ENCODE measurements around the gene C3orf33. TPM values are rescaled to one million over a fixed set of nuclear protein-coding genes. Genes with fewer than 3 reads are reported as not detected.

The C3orf33 gene
- total RNA-seq, 4 donors from 2014 or later, result 0.59 to 2.6 (median 2.0) TPM

DNA sequence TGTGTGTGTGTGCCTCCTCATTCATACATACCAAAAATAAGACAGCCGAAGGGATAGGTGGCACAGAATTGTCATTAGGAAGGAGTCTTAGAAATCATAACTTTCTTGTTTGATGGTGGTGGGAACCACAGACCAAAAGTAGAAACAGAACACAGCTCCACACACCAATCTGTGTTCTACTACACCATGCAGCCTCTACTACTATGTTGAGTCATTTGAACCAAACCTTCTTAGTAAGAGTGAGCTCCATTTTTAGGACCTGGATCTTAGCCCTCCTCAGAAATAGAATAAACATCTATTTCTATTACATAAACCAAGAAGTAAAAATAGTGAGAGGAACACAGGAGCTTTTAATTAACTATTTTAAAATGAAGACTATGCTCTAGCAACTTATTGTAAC is 33.3 kb downstream of the C3orf33 start:
- no peak for DNase-seq (ENCODE audit: low spot score in 2 of 2)
- WGBS, 2 donors, result 93% methylated on average over 1 of the region's 1 CpG
- no peak for TF ChIP-seq POLR2A (IDR thresholded peaks at IDR 0.05)
- TF ChIP-seq, protein P1, sequence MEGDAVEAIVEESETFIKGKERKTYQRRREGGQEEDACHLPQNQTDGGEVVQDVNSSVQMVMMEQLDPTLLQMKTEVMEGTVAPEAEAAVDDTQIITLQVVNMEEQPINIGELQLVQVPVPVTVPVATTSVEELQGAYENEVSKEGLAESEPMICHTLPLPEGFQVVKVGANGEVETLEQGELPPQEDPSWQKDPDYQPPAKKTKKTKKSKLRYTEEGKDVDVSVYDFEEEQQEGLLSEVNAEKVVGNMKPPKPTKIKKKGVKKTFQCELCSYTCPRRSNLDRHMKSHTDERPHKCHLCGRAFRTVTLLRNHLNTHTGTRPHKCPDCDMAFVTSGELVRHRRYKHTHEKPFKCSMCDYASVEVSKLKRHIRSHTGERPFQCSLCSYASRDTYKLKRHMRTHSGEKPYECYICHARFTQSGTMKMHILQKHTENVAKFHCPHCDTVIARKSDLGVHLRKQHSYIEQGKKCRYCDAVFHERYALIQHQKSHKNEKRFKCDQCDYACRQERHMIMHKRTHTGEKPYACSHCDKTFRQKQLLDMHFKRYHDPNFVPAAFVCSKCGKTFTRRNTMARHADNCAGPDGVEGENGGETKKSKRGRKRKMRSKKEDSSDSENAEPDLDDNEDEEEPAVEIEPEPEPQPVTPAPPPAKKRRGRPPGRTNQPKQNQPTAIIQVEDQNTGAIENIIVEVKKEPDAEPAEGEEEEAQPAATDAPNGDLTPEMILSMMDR (IDR thresholded peaks at IDR 0.05), result no peak
- no peak overlapping the region for H3K4me3 ChIP-seq (ENCODE audit: low read depth, poor library complexity, severe bottlenecking)
- intact Hi-C loops (cut with DNase I; ENCODE audit: low total_unique reads), result no loop called here

DNA sequence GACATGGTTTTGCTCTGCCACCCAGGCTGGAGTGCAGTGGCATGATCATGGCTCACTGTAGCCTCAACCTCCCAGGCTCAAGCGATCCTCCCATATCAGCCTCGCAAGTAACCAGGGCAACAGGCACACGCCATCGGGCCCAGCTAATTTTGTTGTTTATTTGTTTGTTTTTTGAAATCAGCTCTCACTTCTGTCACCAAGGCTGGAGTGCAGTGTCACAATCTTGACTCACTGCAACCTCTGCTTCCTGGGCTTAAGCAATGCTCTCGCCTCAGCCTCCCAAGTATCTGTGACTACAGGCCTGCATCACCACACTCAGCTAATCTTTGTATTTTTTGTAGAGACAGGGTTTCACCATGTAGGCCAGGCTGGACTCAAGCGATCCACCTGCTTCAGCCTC is 35.0 kb downstream of the C3orf33 start:
- TF ChIP-seq, protein P1 (IDR thresholded peaks at IDR 0.05), result no peak
- no peak for TF ChIP-seq POLR2A (IDR thresholded peaks at IDR 0.05)
- no peak overlapping the region for H3K4me3 ChIP-seq (ENCODE audit: low read depth, poor library complexity, severe bottlenecking)
- WGBS, 2 donors, result 95 to 96% methylated on average over 6 of the region's 6 CpGs
- intact Hi-C loops (cut with DNase I; ENCODE audit: low total_unique reads), result no loop called here
- DNase-seq (ENCODE audit: low spot score in 2 of 2), result no peak

DNA sequence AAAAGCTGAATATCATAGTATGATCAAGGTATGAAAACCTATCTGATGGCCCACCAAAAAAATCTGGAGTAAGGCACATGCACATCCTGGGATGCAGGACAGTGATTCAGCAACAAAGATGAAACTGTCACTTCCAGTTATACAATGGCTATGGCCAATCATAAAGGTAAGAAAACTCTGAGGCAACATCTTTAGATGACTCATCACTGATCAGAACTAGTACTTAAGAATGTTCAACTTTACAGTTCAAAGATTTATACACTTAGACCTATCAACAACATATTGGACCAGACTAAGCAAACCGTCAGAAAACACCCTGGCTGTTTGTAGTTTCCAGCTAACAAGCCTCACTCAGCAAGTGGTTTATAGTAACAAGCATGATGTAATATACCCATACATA is 39.9 kb downstream of the C3orf33 start:
- 68 to 76% methylated on average over 1 of the region's 1 CpG for WGBS, 2 donors
- TF ChIP-seq, protein P1 (IDR thresholded peaks at IDR 0.05), result no peak
- TF ChIP-seq POLR2A (IDR thresholded peaks at IDR 0.05), result no peak
- DNase-seq (ENCODE audit: low spot score in 2 of 2), result no peak
- no peak overlapping the region for H3K4me3 ChIP-seq (ENCODE audit: low read depth, poor library complexity, severe bottlenecking)
- intact Hi-C loops (cut with DNase I; ENCODE audit: low total_unique reads), result no loop called here

DNA sequence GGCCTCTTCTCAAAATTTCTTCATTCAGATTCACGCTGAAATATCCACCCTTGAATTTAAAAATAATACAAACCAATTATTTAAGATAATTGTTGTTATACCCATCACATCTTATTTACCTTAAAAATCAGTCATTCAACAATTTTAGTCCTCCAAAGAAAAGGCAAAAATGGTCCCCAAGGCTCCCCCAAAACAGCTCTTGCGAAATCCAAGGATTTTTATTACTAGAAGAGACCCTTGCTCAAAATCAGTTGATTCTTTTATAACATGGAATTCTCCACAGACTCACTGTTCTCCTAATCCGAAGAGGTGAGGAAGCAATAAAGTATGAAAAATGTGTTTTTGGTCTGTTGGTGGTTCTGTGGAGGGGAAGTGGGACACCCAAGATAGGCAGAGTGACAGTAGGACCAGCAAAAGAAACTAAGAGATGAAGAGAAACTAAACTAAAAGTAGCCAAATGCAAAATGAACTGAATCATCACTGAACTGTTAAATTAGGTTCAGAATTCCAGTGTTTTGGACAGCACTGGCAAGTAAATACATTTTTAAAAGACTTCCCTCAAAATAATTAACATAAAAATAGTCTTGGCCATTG is 42.1 kb downstream of the C3orf33 start:
- intact Hi-C loops (cut with DNase I; ENCODE audit: low total_unique reads), result no loop called here
- TF ChIP-seq, protein P1 (IDR thresholded peaks at IDR 0.05), result no peak
- no peak for TF ChIP-seq POLR2A (IDR thresholded peaks at IDR 0.05)
- DNase-seq (ENCODE audit: low spot score in 2 of 2), result no peak
- H3K4me3 ChIP-seq (ENCODE audit: low read depth, poor library complexity, severe bottlenecking), result no peak overlapping the region
- 90% methylated on average over 3 of the region's 3 CpGs for WGBS, 2 donors

DNA sequence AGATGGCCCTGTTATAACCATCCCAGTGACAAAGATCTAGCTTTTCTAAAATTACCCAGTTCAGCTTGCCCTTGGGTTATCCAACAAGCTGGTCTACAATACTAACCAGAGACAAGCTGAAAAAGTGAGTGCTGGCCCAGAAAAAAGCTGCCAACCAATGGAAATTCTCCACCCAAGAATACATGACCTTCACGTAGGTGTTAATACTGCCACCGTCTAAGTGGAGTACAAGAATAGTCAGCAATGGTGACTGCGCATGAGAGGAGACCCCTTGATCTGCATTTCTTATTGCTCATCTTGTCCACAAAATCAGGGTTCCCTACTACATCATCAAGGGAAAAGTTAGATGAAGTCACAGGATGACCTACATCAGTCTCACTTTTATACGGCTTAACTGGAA is 45.4 kb downstream of the C3orf33 start:
- DNase-seq (ENCODE audit: low spot score in 2 of 2), result no peak
- TF ChIP-seq POLR2A (IDR thresholded peaks at IDR 0.05), result no peak
- TF ChIP-seq, protein P1 (IDR thresholded peaks at IDR 0.05), result no peak
- WGBS, 2 donors, result 94 to 100% methylated on average over 4 of the region's 4 CpGs
- H3K4me3 ChIP-seq (ENCODE audit: low read depth, poor library complexity, severe bottlenecking), result no peak overlapping the region
- intact Hi-C loops (cut with DNase I; ENCODE audit: low total_unique reads), result no loop called here

DNA sequence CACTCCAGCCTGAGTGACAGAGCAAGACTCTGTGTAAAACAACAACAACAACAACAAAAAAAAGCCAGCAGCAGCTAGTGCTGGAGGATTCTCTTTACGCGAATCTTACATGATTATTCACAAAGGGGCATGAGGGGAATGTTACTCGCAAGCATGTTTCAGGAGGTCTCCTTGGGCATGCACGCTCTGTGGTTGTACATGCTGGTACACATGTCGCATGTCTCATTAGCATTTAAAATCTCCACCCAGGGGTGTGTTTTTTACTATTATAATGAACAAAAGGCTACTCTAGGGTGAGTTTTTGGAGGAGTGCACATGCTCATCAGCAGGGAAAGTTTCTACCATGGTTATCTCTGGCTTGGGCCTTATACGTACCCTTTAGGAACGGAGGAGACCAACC is 48.5 kb downstream of the C3orf33 start:
- intact Hi-C loops (cut with DNase I; ENCODE audit: low total_unique reads), result no loop called here
- TF ChIP-seq POLR2A (IDR thresholded peaks at IDR 0.05), result no peak
- TF ChIP-seq, protein P1 (IDR thresholded peaks at IDR 0.05), result no peak
- DNase-seq (ENCODE audit: low spot score in 2 of 2), result no peak
- WGBS, 2 donors, result 83 to 98% methylated on average over 7 of the region's 7 CpGs
- H3K4me3 ChIP-seq (ENCODE audit: low read depth, poor library complexity, severe bottlenecking), result no peak overlapping the region

Data from lower leg skin (tissue), 4 donors.